AG04450 (cell line): ENCODE results near the gene PNPLA6. TPM values are rescaled to one million over a fixed set of nuclear protein-coding genes. Genes with fewer than 3 reads are reported as not detected.
A peak's percentile ranks its signal among the peaks of the same experiment; 100 is the strongest.
"Not testable (repeated sequence)": the region's sequence is repeated elsewhere in the genome, so short reads cannot be mapped to it uniquely, and the experiment has no call there.

ENCODE experiments used
- CTCF ChIA-PET: fragments of 300-600, 350-600 bp; formaldehyde crosslinking; extraction: SDS; loops from one replicate; lab custom pipeline; 2022; ENCODE audit warnings: antibody characterized with exemption, inconsistent platforms; lab: Charles Lee
- POLR2A ChIA-PET: fragments of 350-600 bp; formaldehyde crosslinking; extraction: SDS; loops from one replicate; lab custom pipeline; 2021; ENCODE audit warnings: antibody characterized with exemption, inconsistent platforms; lab: Yijun Ruan, JAX
- DNase-seq: peaks from one replicate; pipeline ENCODE4 v3.0.0-alpha.2; 2011; ENCODE audit warnings: low read depth, low spot score
- H3K27ac ChIP-seq: one replicate; pipeline ENCODE4 v1.5.1; 2012; ENCODE audit warnings: low read depth, low read length, control low read depth
- H3K27me3 ChIP-seq: one replicate; pipeline ENCODE4 v1.6.0; 2012; ENCODE audit warnings: low read length; ENCODE audit not compliant: control insufficient read depth, insufficient read depth
- H3K4me3 ChIP-seq: 2 replicates; pipeline ENCODE4 v1.5.1; 2011; ENCODE audit warnings: mild to moderate bottlenecking, low read depth, low read length, control low read depth
- H3K9me3 ChIP-seq: 2 replicates; pipeline ENCODE4 v1.5.1; 2012; ENCODE audit warnings: low read length; ENCODE audit not compliant: control insufficient read depth, insufficient read depth
- polyA plus RNA-seq: library from polyadenylated mRNA; depleted of rRNA; stranded (reverse); fragments of >200 nt; gene quantifications from 2 replicates; pipeline ENCODE4 v1.2.3, GENCODE V29; 2011
- TF ChIP-seq, protein P1 (sequence below): IDR thresholded peaks from 2 replicates; pipeline ENCODE4 v1.5.1; 2011; ENCODE audit warnings: low read depth, low read length, control low read depth, inconsistent platforms

Gene PNPLA6
- polyA plus RNA-seq, 1 experiment, result 17.0 TPM

DNA sequence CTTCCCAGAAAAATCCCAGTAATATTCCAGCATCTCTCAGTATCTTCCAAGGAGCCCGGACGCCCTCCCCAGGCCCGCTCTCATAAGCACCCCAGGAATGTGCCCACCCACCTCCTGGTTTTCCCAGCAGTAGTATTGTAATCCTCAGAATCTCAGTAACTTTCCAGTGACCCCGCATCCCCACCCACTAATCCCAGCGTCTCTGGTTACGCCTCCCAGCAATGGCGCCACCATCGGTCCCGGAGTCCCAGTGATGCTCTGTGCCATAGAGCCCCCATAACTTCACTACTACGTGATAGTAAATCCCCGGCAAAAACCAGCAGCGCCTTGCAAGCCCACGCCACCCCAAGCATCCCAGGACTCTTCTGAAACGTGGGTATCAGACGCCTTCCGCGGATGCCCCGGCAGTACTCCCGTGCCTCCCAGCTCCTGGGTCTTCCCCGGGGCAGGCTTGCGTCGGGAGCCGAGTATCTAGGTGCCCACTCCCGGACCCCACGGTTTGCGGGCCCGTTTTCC, 928 bp upstream of the PNPLA6 start:
- Histone ChIP-seq H3K27ac (peak overlapping the region; percentile 83), H3K9me3 (no peaks in the 10 kb centered on the region; the same call in 1 of the 2 replicates), H3K27me3 (no peaks in the 10 kb centered on the region), H3K4me3 (peak overlapping the region; percentile 99)
- ChIA-PET CTCF (interaction anchor here (0.6 to 1.2 kb wide), 2 partner anchors 181 to 193 kb away, joined by 4 to 9 read pairs; no protein-coding TSS in a partner anchor), POLR2A (interaction anchor here (0.5 to 2.4 kb wide), 5 partner anchors 13 to 115 kb away, joined by 3 to 9 read pairs (median 5); partner anchors contain the start of genes MCOLN1, PET100 and XAB2)
- TF ChIP-seq, protein P1, sequence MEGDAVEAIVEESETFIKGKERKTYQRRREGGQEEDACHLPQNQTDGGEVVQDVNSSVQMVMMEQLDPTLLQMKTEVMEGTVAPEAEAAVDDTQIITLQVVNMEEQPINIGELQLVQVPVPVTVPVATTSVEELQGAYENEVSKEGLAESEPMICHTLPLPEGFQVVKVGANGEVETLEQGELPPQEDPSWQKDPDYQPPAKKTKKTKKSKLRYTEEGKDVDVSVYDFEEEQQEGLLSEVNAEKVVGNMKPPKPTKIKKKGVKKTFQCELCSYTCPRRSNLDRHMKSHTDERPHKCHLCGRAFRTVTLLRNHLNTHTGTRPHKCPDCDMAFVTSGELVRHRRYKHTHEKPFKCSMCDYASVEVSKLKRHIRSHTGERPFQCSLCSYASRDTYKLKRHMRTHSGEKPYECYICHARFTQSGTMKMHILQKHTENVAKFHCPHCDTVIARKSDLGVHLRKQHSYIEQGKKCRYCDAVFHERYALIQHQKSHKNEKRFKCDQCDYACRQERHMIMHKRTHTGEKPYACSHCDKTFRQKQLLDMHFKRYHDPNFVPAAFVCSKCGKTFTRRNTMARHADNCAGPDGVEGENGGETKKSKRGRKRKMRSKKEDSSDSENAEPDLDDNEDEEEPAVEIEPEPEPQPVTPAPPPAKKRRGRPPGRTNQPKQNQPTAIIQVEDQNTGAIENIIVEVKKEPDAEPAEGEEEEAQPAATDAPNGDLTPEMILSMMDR, result peak; percentile 30; the same call in 1 of the 2 replicates
- peak; percentile 57 for DNase-seq

DNA sequence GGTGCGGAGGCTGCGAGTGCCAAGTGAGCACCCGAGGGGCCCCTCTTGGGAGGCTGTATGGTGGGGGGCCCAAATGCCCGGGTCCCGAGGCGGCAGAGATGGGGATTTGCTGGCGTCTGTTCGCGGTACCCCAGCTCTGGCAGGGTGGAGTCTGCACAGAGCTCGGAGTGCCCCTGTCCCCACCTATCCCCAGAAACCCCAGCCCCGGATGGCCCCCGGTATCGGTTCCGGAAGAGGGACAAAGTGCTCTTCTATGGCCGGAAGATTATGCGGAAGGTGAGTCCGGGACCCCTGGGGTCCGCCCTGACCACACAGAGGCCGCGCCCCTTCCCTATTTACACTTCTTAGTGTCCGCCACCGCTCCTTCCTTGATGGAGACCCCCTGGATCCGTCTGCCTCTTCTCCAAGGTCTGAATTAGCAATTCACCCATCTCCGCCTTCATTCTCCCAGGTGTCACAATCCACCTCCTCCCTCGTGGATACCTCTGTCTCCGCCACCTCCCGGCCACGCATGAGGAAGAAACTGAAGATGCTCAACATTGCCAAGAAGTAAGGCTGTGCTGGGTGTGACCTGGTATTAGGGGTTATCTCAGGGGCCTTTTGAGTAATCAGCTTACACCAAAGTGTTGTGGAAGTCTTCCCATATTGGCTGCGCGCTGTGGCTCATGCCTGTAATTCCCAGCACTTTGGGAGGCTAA, 630 bp downstream of the PNPLA6 start:
- CTCF ChIA-PET, result interaction anchor here (0.7 kb wide), 1 partner anchor 182 kb away, joined by 3 read pairs; no protein-coding TSS in a partner anchor
- Histone ChIP-seq H3K27me3 (no peaks in the 10 kb centered on the region), H3K9me3 (peaks cover 12% of the 10 kb centered on the region; the same call in 1 of the 2 replicates), H3K4me3 (peak overlapping the region; percentile 99), H3K27ac (no peak overlapping the region)
- POLR2A ChIA-PET, result interaction anchor here (0.6 to 2.4 kb wide), 2 partner anchors 14 to 1552 kb away, joined by 3 to 9 read pairs; partner anchors contain the start of gene MCOLN1
- DNase-seq, result no peak
- TF ChIP-seq, protein P1, result no peak

DNA sequence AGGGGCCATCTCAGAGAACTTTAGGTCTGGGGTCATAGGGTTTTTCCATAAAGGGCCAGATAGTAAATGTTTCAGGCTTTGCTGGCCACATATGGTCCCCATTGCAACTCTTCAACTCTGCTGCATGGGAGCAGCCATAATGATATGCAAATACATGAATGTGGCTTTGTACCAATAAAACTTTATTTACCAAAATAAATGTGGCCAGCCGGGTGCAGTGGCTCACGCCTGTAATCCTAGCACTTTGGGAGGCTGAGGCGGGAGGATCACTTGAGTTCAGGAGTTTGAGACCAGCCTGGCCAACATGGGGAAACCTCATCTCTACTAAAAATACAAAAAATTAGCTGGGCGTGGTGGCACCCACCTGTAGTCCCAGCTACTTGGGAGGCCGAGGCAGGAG, 3.5 kb downstream of the PNPLA6 start:
- H3K4me3 ChIP-seq, H3K27me3 ChIP-seq, DNase-seq, H3K27ac ChIP-seq: not testable (repeated sequence)
- H3K9me3 ChIP-seq, result peaks cover 17% of the 10 kb centered on the region; the same call in 1 of the 2 replicates
- CTCF ChIA-PET, result interaction anchor here (0.8 to 2.2 kb wide), 2 partner anchors 30 to 185 kb away, joined by 3 to 4 read pairs; no protein-coding TSS in a partner anchor
- POLR2A ChIA-PET, result interaction anchor here (1.0 kb wide), 1 partner anchor 23 kb away, joined by 3 read pairs; the partner anchor contains the start of gene ZNF358

DNA sequence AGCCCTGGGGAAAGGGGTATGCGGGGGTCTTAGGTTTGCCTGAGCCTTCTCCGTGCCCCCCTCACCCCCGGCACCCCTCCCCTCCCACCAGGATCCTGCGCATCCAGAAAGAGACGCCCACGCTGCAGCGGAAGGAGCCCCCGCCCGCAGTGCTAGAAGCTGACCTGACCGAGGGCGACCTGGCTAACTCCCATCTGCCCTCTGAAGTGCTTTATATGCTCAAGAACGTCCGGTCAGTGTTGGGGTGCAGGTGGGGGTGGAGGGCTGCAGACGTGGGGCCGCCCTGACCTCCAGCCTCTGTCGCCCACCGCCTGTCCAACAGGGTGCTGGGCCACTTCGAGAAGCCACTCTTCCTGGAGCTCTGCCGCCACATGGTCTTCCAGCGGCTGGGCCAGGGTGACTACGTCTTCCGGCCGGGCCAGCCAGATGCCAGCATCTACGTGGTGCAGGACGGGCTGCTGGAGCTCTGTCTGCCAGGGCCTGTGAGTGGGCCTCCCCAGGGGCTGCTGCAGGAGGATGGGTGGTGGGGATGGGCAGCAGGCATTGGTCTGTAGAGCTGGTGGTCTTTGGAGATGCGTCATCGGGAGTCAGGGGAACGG, 4.4 kb downstream of the PNPLA6 start:
- Histone ChIP-seq H3K4me3 (no peak overlapping the region), H3K27ac (no peak overlapping the region), H3K9me3 (peaks cover 17% of the 10 kb centered on the region; the same call in 1 of the 2 replicates), H3K27me3 (no peaks in the 10 kb centered on the region)
- TF ChIP-seq, protein P1, result no peak
- ChIA-PET CTCF (interaction anchor here (0.6 kb wide), 1 partner anchor 610 kb away, joined by 5 read pairs; no protein-coding TSS in a partner anchor), POLR2A (no interaction called here)
- no peak for DNase-seq

DNA sequence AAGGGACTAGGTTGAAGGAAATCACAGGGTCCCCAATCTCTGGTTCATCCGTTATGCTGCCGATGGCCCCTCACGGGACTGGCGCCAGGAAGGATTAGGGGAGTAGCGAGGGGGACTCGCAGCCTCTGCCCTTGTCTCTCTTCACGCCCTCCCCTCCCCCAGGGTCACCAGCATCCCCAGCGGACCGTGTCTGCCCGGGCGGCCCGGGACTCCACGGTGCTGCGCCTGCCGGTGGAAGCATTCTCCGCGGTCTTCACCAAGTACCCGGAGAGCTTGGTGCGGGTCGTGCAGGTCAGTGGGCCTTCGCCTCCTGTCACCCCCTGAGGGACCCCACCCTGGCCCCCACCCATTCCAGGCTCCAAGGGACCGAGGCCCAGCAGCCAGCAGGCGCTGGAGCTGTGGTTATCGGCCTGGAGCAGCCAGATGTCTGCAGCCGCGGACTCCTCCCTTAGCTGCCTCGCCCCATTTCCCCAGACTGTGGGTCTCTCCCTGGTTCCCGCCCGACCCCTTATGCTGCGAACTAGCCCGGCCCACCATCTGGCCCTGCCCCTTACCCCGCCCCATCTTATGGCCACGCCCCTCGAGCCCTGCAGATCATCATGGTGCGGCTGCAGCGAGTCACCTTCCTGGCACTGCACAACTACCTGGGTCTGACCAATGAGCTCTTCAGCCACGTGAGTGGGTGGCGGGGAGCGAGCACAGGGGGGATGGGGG, 5.4 kb downstream of the PNPLA6 start:
- Histone ChIP-seq H3K4me3 (no peak overlapping the region), H3K9me3 (peaks cover 17% of the 10 kb centered on the region; the same call in 1 of the 2 replicates), H3K27me3 (no peaks in the 10 kb centered on the region), H3K27ac (no peak overlapping the region)
- TF ChIP-seq, protein P1, result no peak
- CTCF ChIA-PET, result interaction anchor here (0.6 to 1.0 kb wide), 2 partner anchors 140 to 609 kb away, joined by 3 to 5 read pairs; partner anchors contain the start of gene TRAPPC5
- POLR2A ChIA-PET, result interaction anchor here (0.6 kb wide), 1 partner anchor 132 kb away, joined by 4 read pairs; no protein-coding TSS in a partner anchor
- DNase-seq, result no peak
